ENCODE data around the gene CT45A10.
"Not testable (repeated sequence)": the region's sequence is repeated elsewhere in the genome, so short reads cannot be mapped to it uniquely, and the experiment has no call there.

Gene CT45A10
- total RNA-seq, result 0 reads per million in 2 donors

- no peak for DNase-seq
These were observed at the start of gene CT45A10, which contains the start of gene SAGE1 for GRCh38 chrX:135893294-135893817. CT45A10 (minus strand) TSS chrX:135893444; CDS start chrX:135885344, 8,100 bp downstream. SAGE1 (plus strand) TSS chrX:135893716; CDS start chrX:135896243, 2,527 bp downstream.

GRCh38 chrX:135931644-135932487, 38.6 kb upstream of the CT45A10 start:
- peak; percentile 20 for DNase-seq

GRCh38 chrX:135927897-135928296, 34.7 kb upstream of the CT45A10 start:
- no peak for DNase-seq

GRCh38 chrX:135923353-135923752, 30.1 kb upstream of the CT45A10 start:
- no peak for DNase-seq

- DNase-seq, result not testable (repeated sequence)
These were observed 27.3 kb upstream of the CT45A10 start for GRCh38 chrX:135920516-135920915.

GRCh38 chrX:135914404-135914803, 21.2 kb upstream of the CT45A10 start:
- DNase-seq, result no peak

GRCh38 chrX:135910251-135910650, 17.0 kb upstream of the CT45A10 start:
- DNase-seq, result no peak

- no peak for DNase-seq
These were observed 463 bp downstream of the CT45A10 start for GRCh38 chrX:135892781-135893180.

GRCh38 chrX:135890087-135890585, 3.1 kb downstream of the CT45A10 start:
- no peak for DNase-seq

GRCh38 chrX:135888976-135889375, 4.3 kb downstream of the CT45A10 start:
- DNase-seq, result peak; percentile 13

- DNase-seq, result not testable (repeated sequence)
These were observed 5.0 kb downstream of the CT45A10 start for GRCh38 chrX:135888230-135888629.

- not testable (repeated sequence) for DNase-seq
These were observed 10.5 kb downstream of the CT45A10 start for GRCh38 chrX:135882741-135883140.

GRCh38 chrX:135871712-135872111, 21.5 kb downstream of the CT45A10 start, which contains the start of gene CT45A9:
CT45A9 (minus strand) TSS chrX:135871812; CDS start chrX:135868061, 3,751 bp downstream.
- not testable (repeated sequence) for DNase-seq

- DNase-seq, result not testable (repeated sequence)
These were observed 38.8 kb downstream of the CT45A10 start, which contains the start of gene CT45A8 for GRCh38 chrX:135854438-135854837. CT45A8 (minus strand) TSS chrX:135854538; CDS start chrX:135850783, 3,755 bp downstream.

- not testable (repeated sequence) for DNase-seq
These were observed 56.1 kb downstream of the CT45A10 start, which contains the start of gene CT45A7 for GRCh38 chrX:135837180-135837579. CT45A7 (minus strand) TSS chrX:135837280; CDS start chrX:135833533, 3,747 bp downstream.

All from T-helper 9 cell (primary cell).